ENCODE measurements around the gene ARHGAP15. TPM values are rescaled to one million over a fixed set of nuclear protein-coding genes. Genes with fewer than 3 reads are reported as not detected.

ARHGAP15 gene
- total RNA-seq, 1 experiment from 2014 or later: 82.8 TPM

- Histone ChIP-seq H3K36me3 (ENCODE audit: insufficient read depth, low read length) (no peaks in the 10 kb centered on the region), H3K4me2 (ENCODE audit: low read depth, low read length, poor library complexity, severe bottlenecking) (no peak overlapping the region), H3K79me2 (ENCODE audit: low read length) (no peaks in the 10 kb centered on the region; the same call in 1 of the 2 replicates), H3K4me1 (ENCODE audit: low read length) (no peaks in the 10 kb centered on the region), H3K9me3 (ENCODE audit: low read length) (no peaks in the 10 kb centered on the region), H4K20me1 (ENCODE audit: insufficient read depth, low read depth, low read length) (no peaks in the 10 kb centered on the region), H3K9ac (ENCODE audit: low read length) (no peak overlapping the region), H3K4me3 (ENCODE audit: low read length) (no peak overlapping the region), H3K27ac (ENCODE audit: low read length) (no peak overlapping the region), H3K27me3 (ENCODE audit: low read length) (no peaks in the 10 kb centered on the region), H2AFZ (ENCODE audit: low read length) (no peak overlapping the region), H3K9me2 (replicated peaks; ENCODE audit: insufficient read depth, low read length) (no peaks in the 10 kb centered on the region)
- DNase-seq: no peak
Measured at GRCh38 chr2:143347901-143348414, 218.7 kb downstream of the ARHGAP15 start.

DNA sequence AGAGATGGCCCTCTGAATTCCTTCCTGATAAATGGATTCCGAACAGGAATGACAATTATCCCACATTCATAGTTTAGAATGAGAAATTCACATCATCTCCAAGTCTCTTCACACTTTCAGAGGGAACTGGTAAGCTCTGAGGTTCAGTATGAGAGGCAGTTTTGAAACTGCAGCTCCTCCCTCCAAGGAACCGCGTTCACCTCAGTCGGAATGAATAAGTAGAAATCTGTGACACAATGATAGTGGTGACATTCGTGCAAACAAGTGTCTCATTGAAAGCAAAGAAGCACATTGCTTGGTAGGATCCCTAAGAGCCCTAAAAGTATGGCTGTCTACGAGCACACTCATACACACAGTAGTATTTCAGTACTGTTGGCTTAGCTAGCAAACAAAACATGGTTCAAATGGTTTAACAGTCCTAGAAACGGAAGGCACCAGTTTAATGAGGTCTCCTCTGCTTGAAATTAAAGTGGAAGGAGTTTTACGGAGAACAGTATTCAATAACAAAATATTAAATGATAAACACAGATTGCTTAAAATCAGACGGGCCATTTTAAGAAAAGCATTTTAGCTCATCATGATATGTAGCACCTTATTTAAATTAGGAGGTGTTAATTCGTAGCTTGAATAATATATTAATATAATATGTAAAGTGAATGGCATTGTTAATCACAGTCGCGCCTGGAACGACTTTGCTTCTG is 225.0 kb downstream of the ARHGAP15 start:
- no peaks in the 10 kb centered on the region for H3K9me2 ChIP-seq (replicated peaks; ENCODE audit: insufficient read depth, low read length)

DNA sequence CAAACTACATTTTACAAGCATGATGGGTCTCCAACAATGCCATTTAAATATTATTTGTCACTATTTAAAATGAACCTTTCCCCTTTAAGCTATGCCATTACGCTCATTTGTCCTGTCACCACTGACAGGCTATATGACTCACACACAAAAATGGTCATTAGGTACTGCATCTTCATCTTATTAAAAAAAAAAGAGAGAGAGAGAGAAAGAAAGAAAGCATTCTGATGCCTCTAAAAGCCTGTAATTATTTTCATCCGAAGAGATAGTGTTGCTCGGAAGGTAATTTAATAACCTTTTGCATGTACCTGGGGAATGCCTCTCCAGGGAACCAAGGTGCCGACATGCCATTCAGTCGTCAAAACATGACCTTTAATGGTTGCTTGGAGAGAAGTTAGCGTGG is 226.7 kb downstream of the ARHGAP15 start:
- H3K27ac ChIP-seq (ENCODE audit: low read length): no peak overlapping the region
- H3K4me3 ChIP-seq (ENCODE audit: low read length): no peak overlapping the region
- H3K79me2 ChIP-seq (ENCODE audit: low read length): no peaks in the 10 kb centered on the region
- H4K20me1 ChIP-seq (ENCODE audit: insufficient read depth, low read depth, low read length): no peaks in the 10 kb centered on the region
- H3K9me2 ChIP-seq (replicated peaks; ENCODE audit: insufficient read depth, low read length): no peaks in the 10 kb centered on the region
- H3K9me3 ChIP-seq (ENCODE audit: low read length): no peaks in the 10 kb centered on the region
- H3K9ac ChIP-seq (ENCODE audit: low read length): no peak overlapping the region
- H2AFZ ChIP-seq (ENCODE audit: low read length): no peak overlapping the region
- no peaks in the 10 kb centered on the region for H3K36me3 ChIP-seq (ENCODE audit: insufficient read depth, low read length)
- no peak overlapping the region for H3K4me2 ChIP-seq (ENCODE audit: low read depth, low read length, poor library complexity, severe bottlenecking)
- no peaks in the 10 kb centered on the region for H3K27me3 ChIP-seq (ENCODE audit: low read length)
- no peak for DNase-seq
- H3K4me1 ChIP-seq (ENCODE audit: low read length): peaks cover 2% of the 10 kb centered on the region; the same call in 1 of the 2 replicates

More for the DNA sequence above, 225.0 kb downstream of the ARHGAP15 start:
- DNase-seq: no peak
- Histone ChIP-seq H3K36me3 (ENCODE audit: insufficient read depth, low read length) (no peaks in the 10 kb centered on the region), H3K4me3 (ENCODE audit: low read length) (no peak overlapping the region), H3K79me2 (ENCODE audit: low read length) (no peaks in the 10 kb centered on the region; the same call in 1 of the 2 replicates), H3K9ac (ENCODE audit: low read length) (no peak overlapping the region), H3K4me2 (ENCODE audit: low read depth, low read length, poor library complexity, severe bottlenecking) (no peak overlapping the region), H3K27ac (ENCODE audit: low read length) (no peak overlapping the region), H4K20me1 (ENCODE audit: insufficient read depth, low read depth, low read length) (no peaks in the 10 kb centered on the region), H3K9me3 (ENCODE audit: low read length) (no peaks in the 10 kb centered on the region), H3K27me3 (ENCODE audit: low read length) (no peaks in the 10 kb centered on the region), H3K4me1 (ENCODE audit: low read length) (peaks cover 2% of the 10 kb centered on the region; the same call in 1 of the 2 replicates), H2AFZ (ENCODE audit: low read length) (no peak overlapping the region)

DNA sequence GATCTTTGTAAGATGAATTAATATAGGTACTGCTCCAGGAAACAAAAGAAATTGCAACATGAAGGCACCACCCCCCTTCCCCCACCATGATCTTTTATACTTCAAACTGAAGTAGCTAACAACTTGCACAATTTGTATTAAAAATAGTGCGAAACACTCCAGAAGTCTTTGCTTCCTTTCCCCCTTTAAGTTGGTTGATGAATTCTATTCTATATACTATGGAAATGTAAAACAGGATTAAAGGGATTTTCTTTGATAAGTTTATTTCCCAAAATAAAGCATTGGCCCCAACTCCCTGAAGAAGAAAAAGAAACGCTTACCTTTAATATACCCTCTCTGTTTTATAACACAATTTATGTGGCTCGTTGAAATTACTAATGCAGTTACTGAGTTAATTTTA is 227.1 kb downstream of the ARHGAP15 start:
- Histone ChIP-seq H3K9me3 (ENCODE audit: low read length) (no peaks in the 10 kb centered on the region), H2AFZ (ENCODE audit: low read length) (no peak overlapping the region), H3K4me1 (ENCODE audit: low read length) (peaks cover 2% of the 10 kb centered on the region; the same call in 1 of the 2 replicates), H3K9me2 (replicated peaks; ENCODE audit: insufficient read depth, low read length) (no peaks in the 10 kb centered on the region), H3K79me2 (ENCODE audit: low read length) (no peaks in the 10 kb centered on the region), H3K9ac (ENCODE audit: low read length) (no peak overlapping the region), H3K4me3 (ENCODE audit: low read length) (no peak overlapping the region), H4K20me1 (ENCODE audit: insufficient read depth, low read depth, low read length) (no peaks in the 10 kb centered on the region), H3K27ac (ENCODE audit: low read length) (no peak overlapping the region), H3K4me2 (ENCODE audit: low read depth, low read length, poor library complexity, severe bottlenecking) (no peak overlapping the region), H3K27me3 (ENCODE audit: low read length) (no peaks in the 10 kb centered on the region), H3K36me3 (ENCODE audit: insufficient read depth, low read length) (no peaks in the 10 kb centered on the region)
- DNase-seq: no peak

GRCh38 chr2:143356736-143357446 is 227.7 kb downstream of the ARHGAP15 start:
- Histone ChIP-seq H3K27ac (ENCODE audit: low read length) (no peak overlapping the region), H3K27me3 (ENCODE audit: low read length) (no peaks in the 10 kb centered on the region), H3K9me2 (replicated peaks; ENCODE audit: insufficient read depth, low read length) (no peaks in the 10 kb centered on the region), H2AFZ (ENCODE audit: low read length) (no peak overlapping the region), H4K20me1 (ENCODE audit: insufficient read depth, low read depth, low read length) (no peaks in the 10 kb centered on the region), H3K9ac (ENCODE audit: low read length) (no peak overlapping the region), H3K4me1 (ENCODE audit: low read length) (peaks cover 2% of the 10 kb centered on the region; the same call in 1 of the 2 replicates), H3K4me3 (ENCODE audit: low read length) (no peak overlapping the region), H3K36me3 (ENCODE audit: insufficient read depth, low read length) (no peaks in the 10 kb centered on the region), H3K79me2 (ENCODE audit: low read length) (no peaks in the 10 kb centered on the region), H3K9me3 (ENCODE audit: low read length) (no peaks in the 10 kb centered on the region), H3K4me2 (ENCODE audit: low read depth, low read length, poor library complexity, severe bottlenecking) (no peak overlapping the region)
- no peak for DNase-seq

- Histone ChIP-seq H4K20me1 (ENCODE audit: insufficient read depth, low read depth, low read length) (no peaks in the 10 kb centered on the region), H3K27me3 (ENCODE audit: low read length) (no peaks in the 10 kb centered on the region), H2AFZ (ENCODE audit: low read length) (no peak overlapping the region), H3K36me3 (ENCODE audit: insufficient read depth, low read length) (no peaks in the 10 kb centered on the region), H3K4me3 (ENCODE audit: low read length) (no peak overlapping the region), H3K79me2 (ENCODE audit: low read length) (no peaks in the 10 kb centered on the region), H3K9me2 (replicated peaks; ENCODE audit: insufficient read depth, low read length) (no peaks in the 10 kb centered on the region), H3K27ac (ENCODE audit: low read length) (no peak overlapping the region), H3K9ac (ENCODE audit: low read length) (no peak overlapping the region), H3K4me1 (ENCODE audit: low read length) (peaks cover 2% of the 10 kb centered on the region; the same call in 1 of the 2 replicates), H3K4me2 (ENCODE audit: low read depth, low read length, poor library complexity, severe bottlenecking) (no peak overlapping the region), H3K9me3 (ENCODE audit: low read length) (no peaks in the 10 kb centered on the region)
- no peak for DNase-seq
Measured at GRCh38 chr2:143357966-143358365, 228.7 kb downstream of the ARHGAP15 start.

GRCh38 chr2:143361346-143361745 is 232.1 kb downstream of the ARHGAP15 start:
- no peak overlapping the region for H3K4me2 ChIP-seq (ENCODE audit: low read depth, low read length, poor library complexity, severe bottlenecking)
- no peaks in the 10 kb centered on the region for H4K20me1 ChIP-seq (ENCODE audit: insufficient read depth, low read depth, low read length)
- no peaks in the 10 kb centered on the region for H3K9me2 ChIP-seq (replicated peaks; ENCODE audit: insufficient read depth, low read length)
- no peak for DNase-seq
- H3K4me1 ChIP-seq (ENCODE audit: low read length): peaks cover under 1% of the 10 kb centered on the region; the same call in 1 of the 2 replicates
- no peak overlapping the region for H3K27ac ChIP-seq (ENCODE audit: low read length)
- H3K79me2 ChIP-seq (ENCODE audit: low read length): no peaks in the 10 kb centered on the region
- H3K9me3 ChIP-seq (ENCODE audit: low read length): no peaks in the 10 kb centered on the region
- no peak overlapping the region for H2AFZ ChIP-seq (ENCODE audit: low read length)
- H3K36me3 ChIP-seq (ENCODE audit: insufficient read depth, low read length): no peaks in the 10 kb centered on the region
- H3K9ac ChIP-seq (ENCODE audit: low read length): no peak overlapping the region
- no peaks in the 10 kb centered on the region for H3K27me3 ChIP-seq (ENCODE audit: low read length)
- H3K4me3 ChIP-seq (ENCODE audit: low read length): no peak overlapping the region

GRCh38 chr2:143371616-143372015 is 242.4 kb downstream of the ARHGAP15 start:
- Histone ChIP-seq H3K9me3 (ENCODE audit: low read length) (no peaks in the 10 kb centered on the region), H3K9me2 (replicated peaks; ENCODE audit: insufficient read depth, low read length) (no peaks in the 10 kb centered on the region), H3K4me3 (ENCODE audit: low read length) (no peak overlapping the region), H3K4me1 (ENCODE audit: low read length) (no peaks in the 10 kb centered on the region), H4K20me1 (ENCODE audit: insufficient read depth, low read depth, low read length) (no peaks in the 10 kb centered on the region), H3K27me3 (ENCODE audit: low read length) (no peaks in the 10 kb centered on the region), H3K27ac (ENCODE audit: low read length) (no peak overlapping the region), H3K9ac (ENCODE audit: low read length) (no peak overlapping the region), H3K79me2 (ENCODE audit: low read length) (no peaks in the 10 kb centered on the region), H3K4me2 (ENCODE audit: low read depth, low read length, poor library complexity, severe bottlenecking) (no peak overlapping the region), H3K36me3 (ENCODE audit: insufficient read depth, low read length) (no peaks in the 10 kb centered on the region), H2AFZ (ENCODE audit: low read length) (no peak overlapping the region)
- no peak for DNase-seq
